Amniotic epithelial cell (primary cell): ENCODE data around the gene BARX1.

Source experiments
- DNase-seq: peaks from one replicate; pipeline ENCODE4 v3.0.0-alpha.2; 2010; ENCODE audit warnings: low read depth

The BARX1 gene

DNA sequence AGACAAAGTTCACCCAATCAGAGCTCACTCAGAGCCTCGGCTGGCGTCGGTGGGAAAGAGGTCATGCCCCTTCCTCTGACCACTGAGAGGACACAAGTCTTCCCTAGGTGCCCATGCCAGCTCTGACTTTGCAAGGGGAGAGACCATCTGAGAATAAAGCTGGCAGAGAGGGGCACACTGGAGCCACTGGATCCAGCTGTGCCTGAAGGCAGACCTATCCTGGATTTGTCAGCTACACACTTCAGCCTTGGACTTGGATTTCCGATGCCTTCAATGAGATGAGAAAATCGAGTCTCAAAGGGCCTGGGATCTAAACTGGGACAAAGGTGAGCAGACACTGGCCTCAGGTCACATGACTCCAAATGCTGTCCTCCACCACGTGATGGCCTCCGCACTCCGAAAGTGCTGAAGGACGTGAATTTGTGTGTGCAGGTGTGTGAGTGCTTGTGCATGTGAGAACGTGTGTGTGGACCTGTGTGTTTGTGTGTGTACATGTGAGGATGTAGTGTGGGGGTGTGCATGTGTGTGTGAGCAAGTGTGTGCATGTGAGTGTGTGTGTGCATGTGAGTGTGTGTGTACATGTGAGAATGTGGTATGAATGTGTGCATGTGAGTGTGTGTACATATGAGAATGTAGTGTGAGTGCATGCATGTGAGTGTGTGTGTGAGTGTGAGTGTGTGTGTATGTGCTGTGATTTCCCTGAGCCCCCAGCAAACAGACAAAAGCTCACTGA, 37.9 kb downstream of the BARX1 start:
- no peak for DNase-seq

DNA sequence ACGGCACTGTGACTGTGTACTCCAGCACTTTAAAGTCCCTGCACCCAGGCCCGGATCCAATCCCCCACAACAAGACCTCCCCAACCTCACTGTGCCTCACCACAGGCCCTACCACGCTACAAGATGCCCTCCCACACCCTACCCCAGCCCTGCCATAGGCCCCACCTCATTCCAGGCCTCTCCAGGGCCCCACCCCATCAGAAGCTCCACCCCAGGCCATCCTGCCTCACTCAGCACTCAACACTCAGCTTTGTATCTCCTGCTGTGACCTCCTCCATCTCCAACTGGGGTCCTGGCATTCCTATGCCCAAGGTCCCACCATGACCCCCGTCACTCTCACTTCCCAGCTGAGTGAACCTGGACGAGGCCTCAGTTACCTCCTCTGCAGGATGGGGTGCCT, 38.8 kb downstream of the BARX1 start:
- DNase-seq = no peak

DNA sequence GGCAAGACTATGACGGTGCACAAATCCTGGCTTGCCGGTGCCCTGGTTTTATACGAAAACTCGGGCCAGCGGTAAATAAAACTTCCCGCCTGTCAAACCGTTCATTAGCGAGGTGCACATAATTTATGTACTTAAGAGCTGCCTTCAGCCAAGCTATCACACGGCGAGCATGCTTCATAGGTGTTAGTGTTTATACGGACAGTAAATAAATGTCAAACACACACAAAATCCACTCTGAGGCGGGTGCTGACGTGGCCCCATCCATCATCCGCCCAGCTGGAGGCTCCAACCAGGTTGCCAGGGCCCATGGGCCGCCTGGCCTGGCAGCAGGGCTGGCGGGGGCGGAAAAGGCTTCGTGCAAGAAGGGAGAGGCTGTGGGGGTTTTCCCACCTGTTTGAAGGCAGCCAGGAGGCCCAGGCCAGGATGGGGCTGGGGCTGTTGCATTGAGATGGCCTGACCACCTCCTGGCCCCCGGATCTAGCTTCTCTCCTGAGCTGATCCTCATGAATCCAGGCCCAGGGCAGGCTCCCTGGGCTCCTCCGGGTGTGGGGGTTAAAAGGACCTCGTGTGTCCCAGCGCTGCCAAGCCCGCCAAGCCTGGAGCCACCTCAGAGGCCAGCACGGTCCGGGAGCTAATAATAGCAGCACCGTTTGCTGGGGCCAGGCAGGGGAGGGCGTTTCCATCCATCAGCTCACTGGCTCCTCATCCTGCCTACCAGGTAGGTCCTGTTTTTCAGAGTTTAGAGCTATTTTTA, 43.2 kb downstream of the BARX1 start:
- peak; percentile 4 for DNase-seq

DNA sequence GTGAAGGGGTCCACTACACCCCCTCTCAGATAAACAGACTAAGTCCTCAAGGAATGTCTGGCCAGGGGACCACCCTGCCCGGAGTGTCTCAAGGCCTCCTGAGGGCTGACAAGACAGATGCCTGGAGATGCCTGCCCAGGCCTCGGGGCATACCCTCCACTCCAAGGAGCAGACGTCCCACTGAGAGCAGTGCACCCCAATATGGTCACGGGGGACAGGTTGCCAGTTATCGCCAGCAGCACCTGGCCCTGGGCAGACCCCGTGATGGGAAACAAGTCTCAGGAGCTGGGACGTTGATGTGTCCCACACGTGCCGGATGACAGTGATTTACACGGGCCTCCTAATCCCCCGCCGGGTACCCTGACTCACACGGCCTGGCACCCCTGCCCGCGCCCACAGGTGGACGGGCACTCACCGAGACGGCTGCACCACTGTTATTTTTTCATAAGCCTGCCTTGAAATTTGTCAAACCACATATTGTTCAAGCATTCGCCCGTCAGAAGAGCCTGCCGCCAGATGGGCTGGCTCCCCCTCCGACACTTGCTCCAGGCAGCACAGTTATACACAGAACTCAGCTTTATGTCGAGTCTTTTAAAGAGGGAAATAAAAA, 43.9 kb downstream of the BARX1 start:
- no peak for DNase-seq

DNA sequence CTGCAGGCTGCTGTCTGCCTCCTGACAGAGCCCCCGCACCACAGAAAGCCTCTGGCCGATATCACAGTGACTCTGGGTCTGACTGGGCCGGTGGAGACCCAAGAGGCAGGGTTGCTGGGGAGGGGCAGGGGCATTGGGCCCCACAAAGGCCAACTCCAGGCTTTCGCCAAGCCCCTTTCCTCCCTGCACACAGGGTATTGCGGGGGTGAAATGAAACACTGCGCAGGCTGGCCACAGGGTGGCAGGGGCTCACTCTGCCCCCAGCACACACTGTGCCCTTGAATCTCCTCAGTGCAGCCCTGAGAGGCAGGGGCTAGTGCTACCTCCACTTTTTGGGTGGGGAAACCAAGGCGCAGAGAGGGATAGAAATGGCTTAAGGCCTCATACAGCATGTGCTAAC, 44.6 kb downstream of the BARX1 start:
- no peak for DNase-seq

DNA sequence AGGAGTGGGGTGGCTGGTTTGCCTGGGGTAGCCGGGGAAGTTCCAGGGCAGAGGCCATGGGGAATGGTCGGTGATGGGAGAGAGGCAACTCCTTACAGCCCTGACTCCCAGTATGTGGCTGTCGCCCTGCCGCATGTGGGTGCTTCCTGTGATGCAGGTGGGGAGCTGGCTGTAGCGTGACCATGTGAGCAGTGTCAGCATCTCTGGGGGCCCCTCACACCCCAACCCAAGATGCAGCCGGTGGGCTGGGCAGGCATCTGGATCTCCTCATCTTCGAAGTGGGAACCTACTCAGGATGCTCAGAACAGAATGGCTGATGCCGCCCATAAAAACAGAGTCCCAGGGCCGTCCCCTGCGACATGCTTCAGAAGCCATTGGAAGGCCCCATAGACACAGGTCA, 45.0 kb downstream of the BARX1 start:
- DNase-seq = no peak

DNA sequence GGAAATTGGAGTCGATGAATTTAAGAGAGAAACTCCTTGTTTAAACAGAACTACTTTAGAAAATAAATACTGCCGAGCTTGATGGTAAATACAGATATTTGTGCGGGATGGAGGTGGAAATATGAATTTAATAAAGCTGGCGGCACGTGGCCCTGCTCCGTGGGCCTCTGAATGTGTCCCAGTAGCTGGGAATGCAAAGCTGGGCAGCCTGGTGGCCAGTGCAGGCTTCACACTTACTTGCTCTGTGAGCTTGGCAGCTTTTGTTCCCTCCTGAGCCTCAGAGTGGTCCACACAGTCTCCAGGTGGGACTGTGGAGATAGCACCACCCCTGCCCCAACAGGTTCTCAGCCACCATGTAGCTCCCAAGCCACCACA, 45.9 kb downstream of the BARX1 start:
- no peak for DNase-seq

DNA sequence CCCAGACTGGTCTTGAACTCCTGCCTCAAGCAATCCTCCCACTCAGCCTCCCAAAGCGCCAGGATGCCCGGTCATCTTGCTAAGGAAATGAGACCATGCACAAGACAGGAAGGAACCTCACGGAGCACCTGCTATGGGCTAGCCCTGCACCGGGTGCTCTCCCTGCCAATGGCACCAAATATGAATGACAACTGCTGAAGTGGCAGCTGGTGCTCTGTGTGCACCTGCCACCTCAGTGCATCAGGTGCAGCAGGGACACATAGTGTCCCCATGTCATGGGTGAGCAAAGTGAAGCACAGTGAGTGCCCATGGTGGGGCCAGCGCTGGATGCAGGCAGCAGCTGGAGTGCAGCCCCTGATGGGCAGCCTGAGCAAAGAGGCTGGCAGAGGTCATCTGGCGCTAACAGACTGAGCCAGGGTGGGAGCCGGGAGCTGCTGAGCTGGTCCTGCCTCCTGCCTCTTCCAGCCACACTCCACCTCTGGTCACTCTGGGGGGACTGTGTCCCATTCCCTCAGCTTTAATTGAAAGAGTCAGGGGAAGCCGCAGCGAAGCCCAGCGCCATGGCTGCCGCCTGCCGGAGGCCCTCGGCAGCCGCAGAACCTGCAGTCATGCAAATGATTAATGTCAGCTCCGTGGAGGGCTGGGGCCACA, 46.4 kb downstream of the BARX1 start:
- no peak for DNase-seq

DNA sequence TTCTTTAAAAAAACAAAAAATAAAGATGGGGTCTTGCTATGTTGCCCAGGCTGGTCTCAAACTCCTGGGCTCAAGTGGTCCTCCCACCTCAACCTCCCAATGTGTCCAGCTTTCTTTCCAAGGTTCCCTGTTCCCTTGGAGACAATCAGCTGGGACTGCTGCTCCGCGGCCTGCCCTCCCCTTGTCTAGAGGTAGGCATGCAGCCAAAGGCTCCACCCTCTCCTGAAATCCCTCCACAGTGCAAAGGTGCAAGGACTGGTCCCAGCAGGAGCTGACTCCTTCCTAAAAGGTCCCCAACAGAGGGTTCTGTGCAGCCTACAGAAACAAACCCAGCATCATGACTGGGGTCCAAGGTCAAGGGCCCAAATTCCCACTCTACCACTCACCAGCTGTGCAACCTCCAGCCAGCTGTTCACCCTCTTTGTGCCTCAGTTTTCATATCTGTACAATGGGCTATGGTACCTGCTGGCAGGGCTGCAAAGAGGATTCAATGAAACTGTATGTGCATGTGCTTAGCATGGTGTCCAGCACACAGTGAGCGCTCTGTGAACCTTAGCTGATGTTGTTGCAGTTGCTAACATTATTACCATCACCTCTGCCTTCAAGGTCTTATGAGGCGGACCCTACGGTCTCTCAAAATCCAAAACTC, 47.5 kb downstream of the BARX1 start:
- no peak for DNase-seq

DNA sequence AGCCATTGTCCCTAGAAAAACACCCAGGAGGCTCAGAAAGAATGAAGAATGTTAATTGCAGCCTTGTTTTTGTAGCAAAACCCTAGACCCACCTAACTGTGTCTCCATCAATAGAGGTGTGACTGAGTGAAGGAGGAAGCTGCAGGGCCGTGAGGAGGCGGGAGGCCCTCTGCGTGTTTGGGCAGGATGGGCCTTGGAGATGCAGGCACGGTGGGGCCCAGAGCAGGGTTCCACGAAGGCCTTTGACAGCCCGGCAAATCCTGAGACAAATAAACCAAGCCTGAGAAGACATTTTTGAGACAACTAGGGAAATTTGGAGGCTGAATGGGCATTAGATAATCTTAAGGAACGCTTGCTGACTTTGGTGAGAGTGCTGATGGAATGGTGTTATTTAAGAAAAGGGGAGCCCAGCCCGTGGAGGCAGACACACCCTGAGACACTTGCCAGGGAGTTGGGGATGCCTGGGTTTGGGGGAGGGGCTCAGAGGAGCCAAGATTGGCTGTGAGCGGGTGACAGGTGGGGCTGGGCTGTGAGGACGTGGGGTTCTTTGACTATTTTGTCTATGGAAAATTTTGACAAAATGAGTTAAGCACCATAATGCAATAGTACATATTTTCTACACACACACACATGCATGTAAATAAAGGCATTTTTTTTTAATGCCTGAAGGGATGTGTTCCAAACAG, 48.8 kb downstream of the BARX1 start:
- no peak for DNase-seq

DNA sequence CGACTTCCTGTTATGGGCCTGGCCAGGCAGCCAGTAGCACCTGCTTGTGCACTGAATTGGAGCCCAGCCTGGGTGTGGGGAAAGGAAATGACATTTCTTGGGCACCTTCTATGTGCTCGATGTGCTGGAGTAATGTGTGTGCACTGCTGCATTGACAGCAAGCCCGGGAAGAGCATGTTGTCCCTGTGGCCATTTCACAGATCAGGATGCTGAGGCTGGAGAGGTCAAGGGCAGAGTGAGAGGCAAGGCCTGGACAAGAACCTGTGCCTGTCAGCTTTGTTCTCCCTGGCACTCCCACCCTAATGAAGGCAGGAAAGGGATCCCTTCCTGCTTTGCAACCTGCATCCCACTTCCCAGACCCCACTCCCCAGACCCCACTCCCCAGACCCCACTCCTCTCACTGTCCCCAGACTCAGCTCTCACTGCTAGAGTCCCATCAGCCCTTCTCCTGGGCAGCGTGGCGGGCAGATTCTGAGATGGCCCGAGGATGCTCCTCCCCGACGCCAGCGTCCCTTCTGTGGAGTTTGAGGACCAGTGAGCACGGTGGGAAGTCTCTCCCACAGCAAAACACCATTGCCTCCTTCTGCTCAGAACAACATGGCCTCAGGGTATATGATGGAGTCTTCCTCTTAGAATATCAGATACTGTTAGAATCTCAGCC, 49.6 kb downstream of the BARX1 start:
- no peak for DNase-seq

DNA sequence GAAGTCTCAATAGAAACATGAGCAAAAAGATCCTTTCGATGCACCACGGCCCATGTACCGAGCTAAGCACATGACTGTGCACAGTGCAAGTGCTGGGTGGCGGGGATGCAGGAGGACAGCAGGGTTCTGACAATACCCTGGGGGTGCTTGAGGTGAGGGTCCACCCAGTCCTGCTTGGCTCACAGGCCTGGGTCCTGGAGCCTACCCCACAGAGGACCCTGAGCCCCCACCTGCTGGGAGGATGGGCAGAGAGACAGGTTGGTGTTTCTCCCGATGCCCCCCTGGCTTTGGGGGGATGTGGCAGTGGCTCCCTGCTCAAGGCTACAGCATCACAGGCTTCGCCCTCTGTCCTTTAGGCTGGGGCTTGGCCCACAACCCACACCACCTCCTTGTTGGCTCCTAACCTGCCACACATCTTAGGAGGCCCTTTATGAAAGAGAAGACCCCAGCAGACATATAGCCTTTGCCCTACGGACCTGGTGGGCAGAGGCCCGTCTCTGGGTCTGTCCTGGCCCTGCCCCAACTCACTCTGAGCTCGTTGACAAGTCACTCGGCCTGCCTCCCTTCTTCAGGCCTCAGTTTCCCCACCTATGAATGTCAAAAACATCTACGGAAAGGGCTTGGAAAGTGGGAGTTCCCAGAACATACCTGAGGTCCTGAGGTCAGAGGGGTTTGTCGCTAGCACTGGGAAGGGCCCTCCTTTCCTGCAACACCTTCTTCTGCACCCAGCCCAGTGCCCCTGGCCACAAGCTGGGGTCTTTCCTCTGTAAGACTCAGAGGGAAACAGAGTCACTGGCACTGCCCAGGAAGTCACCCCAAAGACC, 50.3 kb downstream of the BARX1 start:
- no peak for DNase-seq

DNA sequence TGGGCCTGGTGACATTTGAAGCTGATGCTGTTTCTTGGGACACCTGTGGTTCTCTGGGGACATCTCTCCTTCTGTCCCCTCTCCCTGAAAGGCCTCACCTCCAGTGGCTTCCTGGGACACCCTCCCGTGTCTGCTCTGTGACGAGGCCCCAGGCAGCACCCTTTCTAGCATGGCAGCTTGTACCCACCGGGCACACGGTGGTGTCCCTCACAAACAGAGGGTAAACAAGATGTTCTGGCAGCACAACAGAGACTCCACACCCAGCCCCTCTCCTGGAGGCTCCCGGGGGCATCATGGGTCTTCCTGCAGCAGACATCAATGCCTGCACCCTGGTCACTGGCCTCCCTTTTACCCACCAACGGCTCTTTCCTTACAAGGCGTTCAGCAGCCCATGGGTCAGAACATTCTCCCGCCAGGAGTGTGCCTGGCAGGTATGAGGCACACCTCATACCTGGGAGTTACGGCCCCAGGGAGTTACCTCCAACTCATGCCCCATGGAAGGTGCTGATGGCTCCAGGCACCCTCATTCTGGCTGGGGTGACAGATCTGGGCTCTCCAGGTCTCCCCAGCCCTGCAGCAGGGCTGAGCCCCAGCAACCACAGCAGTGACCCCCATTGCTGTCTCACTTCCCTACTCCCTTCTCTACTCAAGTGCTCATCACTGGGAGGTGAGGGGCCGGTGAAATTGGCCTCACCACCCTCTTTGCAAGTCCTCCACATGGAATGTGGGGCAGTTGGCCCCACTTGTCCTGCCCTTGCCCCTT, 51.1 kb downstream of the BARX1 start:
- no peak for DNase-seq

DNA sequence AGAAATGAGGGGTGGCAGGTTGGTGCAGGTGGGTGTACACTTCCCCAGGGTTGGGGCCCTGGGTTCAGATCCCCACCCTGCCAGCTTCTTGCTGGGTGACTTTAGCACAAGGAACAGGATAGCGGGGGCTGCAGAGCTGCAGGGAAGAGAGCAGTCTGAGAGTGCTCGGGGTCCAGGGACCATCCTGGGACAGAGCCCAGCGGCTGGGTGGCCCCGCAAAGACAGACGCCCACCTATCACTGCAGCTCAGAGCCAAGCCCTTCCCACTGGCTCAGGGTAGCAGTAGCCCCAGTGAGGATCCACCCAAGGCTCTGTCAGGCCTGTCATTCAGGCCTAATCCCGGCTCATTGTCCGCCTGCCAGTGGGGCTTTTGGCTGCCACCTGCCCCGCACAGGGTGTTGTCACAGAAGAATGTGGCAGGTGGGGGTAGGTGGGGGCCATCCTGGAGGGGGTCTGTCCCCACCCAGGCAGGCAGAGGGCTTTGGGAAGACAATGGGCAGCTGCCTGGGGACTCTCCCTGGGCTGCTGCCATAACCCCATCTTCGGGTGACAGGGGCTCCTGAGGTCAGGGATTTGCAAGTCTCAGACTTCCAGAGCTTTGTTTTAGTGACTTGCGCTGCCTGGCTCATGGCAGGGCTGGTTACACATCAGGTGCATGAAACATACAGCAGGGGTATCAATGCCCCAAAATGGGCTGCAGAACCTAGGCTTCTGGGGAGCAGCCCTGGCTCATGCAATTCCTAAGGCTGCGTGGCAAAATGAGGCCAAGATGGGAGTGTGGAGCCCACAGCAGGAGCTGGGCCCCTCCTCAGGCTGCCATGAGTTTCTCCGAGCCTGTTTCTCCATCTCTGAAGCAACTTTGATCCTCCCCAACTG, 52.1 kb downstream of the BARX1 start:
- no peak for DNase-seq

DNA sequence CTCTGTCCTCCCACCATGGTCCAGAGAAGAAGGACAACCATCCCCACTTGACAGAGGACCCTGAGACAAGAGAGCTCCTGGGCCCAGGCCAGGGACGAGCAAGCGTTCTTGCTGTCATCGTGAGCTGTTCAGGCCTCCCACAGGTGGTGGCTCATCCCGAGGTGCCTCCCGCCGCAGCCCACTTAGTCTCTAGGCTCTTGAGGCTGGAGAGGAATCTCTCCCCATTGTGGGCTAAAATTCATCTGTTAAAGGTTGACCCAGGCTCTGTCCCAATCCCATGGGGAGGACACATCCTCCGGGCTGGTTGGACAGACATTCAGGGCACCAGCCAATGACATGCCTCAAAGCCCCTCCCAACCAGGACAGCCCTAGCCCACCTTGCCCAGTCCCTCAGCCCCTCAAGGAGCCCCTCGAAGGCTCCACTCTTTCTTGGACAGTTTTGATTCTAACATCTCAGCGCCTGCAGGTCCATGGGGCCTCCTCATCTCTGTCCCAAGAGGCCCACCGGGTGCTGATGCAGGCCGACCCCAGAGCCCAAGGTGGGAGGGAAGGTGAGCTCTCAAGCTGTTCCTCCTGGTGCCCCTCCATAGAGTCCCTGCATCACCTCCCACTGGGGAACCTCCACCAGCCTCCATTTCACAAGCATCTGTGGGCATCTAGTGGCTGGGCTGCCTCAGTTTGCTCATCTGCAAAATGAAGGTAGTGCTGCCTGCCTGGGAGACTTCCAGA, 52.9 kb downstream of the BARX1 start:
- DNase-seq = no peak
